GM23248 (cell line): ENCODE results near the gene ADAMTS7.

ENCODE experiments used
- EZH2 ChIP-seq: fragments of 200-600 bp; sonication (generic); IDR thresholded peaks from 2 replicates; pipeline ENCODE4 v1.6.1; 2018; ENCODE audit warnings: antibody characterized with exemption, mild to moderate bottlenecking; ENCODE audit not compliant: insufficient read depth, poor library complexity, severe bottlenecking
- EZH2phosphoT487 ChIP-seq: fragments of 200-600 bp; sonication (generic); IDR thresholded peaks from 2 replicates; pipeline ENCODE4 v1.6.1; 2018; ENCODE audit warnings: antibody characterized with exemption, moderate library complexity, mild to moderate bottlenecking, low read depth; ENCODE audit not compliant: insufficient read depth

GRCh38 chr15:78808550-78808949 lies 2.7 kb downstream of the ADAMTS7 start:
- TF ChIP-seq EZH2: no peak
- no peak for TF ChIP-seq EZH2phosphoT487
